Chondrocyte (in vitro differentiated cells): ENCODE results near the gene RNF26. TPM values are rescaled to one million over a fixed set of nuclear protein-coding genes. Genes with fewer than 3 reads are reported as not detected.
A peak's percentile ranks its signal among the peaks of the same experiment; 100 is the strongest.

Experiments used
- DNase-seq: peaks from one replicate; pipeline ENCODE4 v3.0.0; 2021; ENCODE audit warnings: mixed read lengths, low spot score
- H3K27ac Mint-ChIP-seq: one replicate; pipeline ENCODE4 v1.8.0; 2021; ENCODE audit warnings: mild to moderate bottlenecking, moderate library complexity, mixed read lengths; ENCODE audit not compliant: unreplicated experiment
- H3K27me3 Mint-ChIP-seq: 2 replicates; pipeline ENCODE4 v1.8.0; 2021; ENCODE audit warnings: low read depth, mixed read lengths
- H3K36me3 Mint-ChIP-seq: 2 replicates; pipeline ENCODE4 v1.8.0; 2021; ENCODE audit warnings: low read depth, mixed read lengths
- H3K4me1 Mint-ChIP-seq: 2 replicates; pipeline ENCODE4 v1.8.0; 2021; ENCODE audit warnings: low read depth, mild to moderate bottlenecking, mixed read lengths
- H3K4me3 Mint-ChIP-seq: one replicate; pipeline ENCODE4 v1.8.0; 2021; ENCODE audit warnings: mild to moderate bottlenecking, moderate library complexity, mixed read lengths; ENCODE audit not compliant: unreplicated experiment
- H3K9me3 Mint-ChIP-seq: 2 replicates; pipeline ENCODE4 v1.8.0; 2021; ENCODE audit warnings: low read depth, mixed read lengths
- CTCF ChIP-seq: fragments of 200-600 bp; sonication (generic); IDR thresholded peaks from 2 replicates; pipeline ENCODE4 v1.5.0; 2021; ENCODE audit warnings: antibody characterized with exemption, mild to moderate bottlenecking, moderate library complexity
- total RNA-seq: library from RNA; stranded (reverse); gene quantifications from 3 replicates; pipeline ENCODE4 v1.2.1, GENCODE V29; 2021

Gene RNF26
- total RNA-seq, 1 donor from 2014 or later = 22.8 TPM

DNA sequence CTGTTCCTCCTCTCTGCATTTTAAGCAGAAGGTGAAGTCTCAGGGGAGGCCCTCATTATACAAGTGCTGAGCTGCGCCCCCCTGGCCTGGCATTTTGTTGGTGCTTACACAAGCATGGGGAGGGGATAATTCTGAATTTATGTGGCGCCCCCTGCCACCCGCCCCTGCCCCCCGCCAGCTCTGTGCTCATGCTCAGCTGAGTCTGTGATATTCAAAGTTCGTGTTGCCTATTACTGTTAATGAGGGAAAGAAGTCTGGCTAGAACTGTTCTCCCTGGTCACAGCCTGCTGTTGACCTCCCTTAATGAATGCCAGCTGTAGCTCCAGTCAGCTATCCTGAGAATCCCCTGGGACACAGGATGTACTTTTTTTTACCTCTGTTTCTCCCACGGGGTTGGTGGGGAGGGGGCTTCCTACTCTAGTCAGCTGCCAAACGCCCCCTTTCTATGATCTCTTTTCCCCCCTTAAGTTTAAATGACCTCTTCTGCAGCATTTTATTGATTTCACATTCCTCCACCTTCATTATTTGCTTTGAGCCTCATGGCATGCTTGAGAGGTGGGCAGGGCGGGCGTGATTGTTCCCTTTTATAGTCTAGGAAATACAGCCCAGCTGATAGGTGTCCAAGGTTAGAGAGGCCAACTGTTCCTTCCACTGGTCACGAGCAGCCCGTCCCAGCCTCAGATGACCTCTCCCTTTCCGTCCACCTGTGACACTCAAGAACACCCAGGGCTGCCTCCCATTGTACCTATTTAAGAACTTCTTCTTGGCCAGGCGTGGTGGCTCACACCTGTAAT lies 35.0 kb downstream of the RNF26 start:
- no peak overlapping the region for H3K27ac Mint-ChIP-seq
- no peaks in the 10 kb centered on the region for H3K36me3 Mint-ChIP-seq
- H3K27me3 Mint-ChIP-seq = peaks cover 4% of the 10 kb centered on the region
- DNase-seq = no peak
- H3K9me3 Mint-ChIP-seq = no peaks in the 10 kb centered on the region
- H3K4me3 Mint-ChIP-seq = no peak overlapping the region
- peaks cover 34% of the 10 kb centered on the region for H3K4me1 Mint-ChIP-seq
- TF ChIP-seq CTCF = no peak

GRCh38 chr11:119370486-119371046 lies 36.2 kb downstream of the RNF26 start:
- Mint-ChIP-seq H3K4me3 (peak overlapping the region; percentile 10), H3K36me3 (no peaks in the 10 kb centered on the region), H3K4me1 (peaks cover 21% of the 10 kb centered on the region), H3K27ac (no peak overlapping the region), H3K27me3 (peaks cover 4% of the 10 kb centered on the region), H3K9me3 (no peaks in the 10 kb centered on the region)
- TF ChIP-seq CTCF = no peak
- DNase-seq = no peak

DNA sequence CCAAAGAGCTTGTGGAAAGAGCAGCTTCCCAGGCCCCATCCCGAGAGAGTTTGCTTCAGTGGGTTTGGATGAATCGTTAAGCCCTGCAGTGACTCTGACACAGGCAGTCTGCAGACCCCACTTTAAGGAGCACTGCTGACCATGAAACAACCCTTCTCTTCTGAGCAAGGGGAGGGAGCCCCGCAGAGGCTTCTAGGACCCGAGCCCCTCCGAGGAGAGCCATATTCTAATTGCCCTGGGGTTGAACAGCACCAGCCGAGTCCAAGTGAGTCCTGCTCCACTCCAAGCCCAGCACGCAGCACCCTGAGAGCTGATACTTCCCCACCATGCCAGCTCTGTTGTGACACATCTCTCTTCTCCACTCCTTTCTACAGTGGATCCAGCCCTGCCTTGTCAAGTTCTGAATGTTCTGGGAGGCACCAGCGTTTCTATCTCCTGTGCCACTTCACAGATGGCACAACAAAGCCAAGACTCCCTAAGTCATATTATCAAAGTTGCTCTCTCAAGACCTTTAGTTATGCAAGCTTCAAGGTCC lies 36.8 kb downstream of the RNF26 start:
- DNase-seq = no peak
- H3K27me3 Mint-ChIP-seq = peaks cover 4% of the 10 kb centered on the region
- TF ChIP-seq CTCF = no peak
- no peak overlapping the region for H3K4me3 Mint-ChIP-seq
- no peaks in the 10 kb centered on the region for H3K36me3 Mint-ChIP-seq
- no peak overlapping the region for H3K27ac Mint-ChIP-seq
- peaks cover 21% of the 10 kb centered on the region for H3K4me1 Mint-ChIP-seq
- no peaks in the 10 kb centered on the region for H3K9me3 Mint-ChIP-seq

GRCh38 chr11:119371778-119372182 lies 37.5 kb downstream of the RNF26 start:
- peaks cover 2% of the 10 kb centered on the region for H3K27me3 Mint-ChIP-seq
- TF ChIP-seq CTCF = peak; percentile 62
- H3K36me3 Mint-ChIP-seq = no peaks in the 10 kb centered on the region
- H3K27ac Mint-ChIP-seq = no peak overlapping the region
- no peak overlapping the region for H3K4me3 Mint-ChIP-seq
- no peaks in the 10 kb centered on the region for H3K9me3 Mint-ChIP-seq
- DNase-seq = no peak
- H3K4me1 Mint-ChIP-seq = peaks cover 22% of the 10 kb centered on the region

DNA sequence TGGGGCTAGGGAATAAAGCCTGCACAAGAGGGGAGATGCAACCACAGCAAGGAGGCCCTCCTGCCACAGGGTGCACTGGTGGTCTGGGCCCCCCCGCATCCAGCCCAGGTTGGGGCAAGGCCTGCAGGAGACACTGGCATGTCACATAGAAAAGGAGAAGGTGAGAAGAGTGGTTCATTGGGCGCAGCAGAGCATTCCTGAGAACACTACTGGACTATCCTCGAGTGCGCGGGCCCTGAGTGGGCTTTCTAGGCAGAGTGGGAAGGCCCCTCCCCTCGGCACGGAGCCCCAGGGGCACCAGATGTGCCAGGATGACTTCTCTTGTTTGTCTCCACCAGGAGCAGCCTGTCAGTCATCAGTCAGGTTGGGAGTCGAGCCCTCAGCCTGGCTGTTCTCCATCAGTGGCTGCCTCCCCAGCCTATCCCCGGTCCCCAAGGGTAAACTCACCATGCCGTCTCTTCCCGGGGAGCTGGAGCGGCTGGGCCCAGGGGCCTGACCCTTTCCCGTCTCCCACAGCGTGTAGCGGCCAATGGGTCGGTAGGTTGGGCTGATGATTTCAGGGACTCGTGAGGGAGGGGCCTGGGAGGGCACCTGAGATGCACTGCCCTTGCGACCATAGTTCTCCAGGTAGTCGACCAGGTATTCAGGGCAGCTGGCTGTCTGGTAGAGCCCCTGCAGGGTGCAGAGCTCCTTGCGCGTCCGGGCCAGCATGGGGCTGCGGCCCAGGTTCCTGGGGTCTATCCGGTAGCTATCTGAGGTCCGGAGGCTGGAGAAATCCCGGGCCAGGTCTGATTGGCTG lies 38.1 kb downstream of the RNF26 start:
- H3K4me1 Mint-ChIP-seq = peaks cover 22% of the 10 kb centered on the region
- H3K27me3 Mint-ChIP-seq = peaks cover 2% of the 10 kb centered on the region
- no peak for DNase-seq
- H3K9me3 Mint-ChIP-seq = no peaks in the 10 kb centered on the region
- no peaks in the 10 kb centered on the region for H3K36me3 Mint-ChIP-seq
- no peak for TF ChIP-seq CTCF
- no peak overlapping the region for H3K4me3 Mint-ChIP-seq
- H3K27ac Mint-ChIP-seq = no peak overlapping the region
